GM19452 (cell line): ENCODE results near the gene ZNF213.
A peak's percentile ranks its signal among the peaks of the same experiment; 100 is the strongest.

Experiments used
- ATAC-seq: cut with Tn5 transposase; IDR thresholded peaks from one replicate; pipeline ENCODE4 v1.9.1; 2021; ENCODE audit not compliant: unreplicated experiment

Gene ZNF213, protein sequence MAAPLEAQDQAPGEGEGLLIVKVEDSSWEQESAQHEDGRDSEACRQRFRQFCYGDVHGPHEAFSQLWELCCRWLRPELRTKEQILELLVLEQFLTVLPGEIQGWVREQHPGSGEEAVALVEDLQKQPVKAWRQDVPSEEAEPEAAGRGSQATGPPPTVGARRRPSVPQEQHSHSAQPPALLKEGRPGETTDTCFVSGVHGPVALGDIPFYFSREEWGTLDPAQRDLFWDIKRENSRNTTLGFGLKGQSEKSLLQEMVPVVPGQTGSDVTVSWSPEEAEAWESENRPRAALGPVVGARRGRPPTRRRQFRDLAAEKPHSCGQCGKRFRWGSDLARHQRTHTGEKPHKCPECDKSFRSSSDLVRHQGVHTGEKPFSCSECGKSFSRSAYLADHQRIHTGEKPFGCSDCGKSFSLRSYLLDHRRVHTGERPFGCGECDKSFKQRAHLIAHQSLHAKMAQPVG

DNA sequence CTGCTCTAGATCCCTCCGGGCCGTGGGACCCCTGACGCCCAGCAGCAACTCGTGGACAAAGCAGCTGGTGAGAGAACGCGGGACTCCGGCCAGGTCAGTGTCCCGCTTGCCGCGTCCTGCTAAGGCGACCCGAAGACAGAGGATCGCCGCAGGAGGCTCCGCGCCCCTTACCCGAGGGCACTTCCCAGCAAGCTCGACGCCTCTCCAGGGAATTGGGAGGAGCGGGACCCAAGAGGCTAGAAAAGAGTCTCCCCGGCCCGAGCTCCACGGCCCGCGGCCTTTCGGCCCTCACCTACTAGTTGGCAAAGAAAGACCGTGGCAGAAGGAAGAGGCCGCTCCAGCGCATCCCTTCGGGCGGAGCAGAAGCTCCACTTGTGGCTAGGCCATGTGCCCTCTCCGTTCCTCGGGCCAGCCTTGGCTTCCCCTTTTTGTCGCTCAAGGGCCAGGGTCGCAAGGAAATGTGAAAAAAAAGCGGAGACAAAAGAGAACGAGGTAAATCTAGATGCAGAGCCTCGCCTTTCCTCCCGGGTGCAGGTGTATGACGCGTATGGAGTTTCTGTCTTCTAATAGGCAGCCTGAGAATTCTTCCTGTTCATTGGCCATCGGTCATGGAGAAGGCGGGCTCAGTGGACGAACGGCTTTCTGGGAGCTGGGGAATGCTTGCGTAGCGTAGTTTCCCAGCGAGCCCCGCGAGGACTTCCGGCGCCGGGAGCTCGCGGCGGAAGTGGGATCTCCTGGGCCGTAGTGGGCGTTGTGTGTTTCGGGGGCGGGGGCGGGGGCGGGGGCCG, at the start of gene ZNF213:
Gene ZNF213 (plus strand): TSS at position 692 of the 788 bp plus-strand sequence. CDS start 2,252 bp downstream, outside the sequence.
- peak; percentile 92 for ATAC-seq

GRCh38 chr16:3085868-3086595, 48.8 kb upstream of the ZNF213 start:
- no peak for ATAC-seq

- ATAC-seq = no peak
Observed at GRCh38 chr16:3086596-3087242, 48.1 kb upstream of the ZNF213 start.

DNA sequence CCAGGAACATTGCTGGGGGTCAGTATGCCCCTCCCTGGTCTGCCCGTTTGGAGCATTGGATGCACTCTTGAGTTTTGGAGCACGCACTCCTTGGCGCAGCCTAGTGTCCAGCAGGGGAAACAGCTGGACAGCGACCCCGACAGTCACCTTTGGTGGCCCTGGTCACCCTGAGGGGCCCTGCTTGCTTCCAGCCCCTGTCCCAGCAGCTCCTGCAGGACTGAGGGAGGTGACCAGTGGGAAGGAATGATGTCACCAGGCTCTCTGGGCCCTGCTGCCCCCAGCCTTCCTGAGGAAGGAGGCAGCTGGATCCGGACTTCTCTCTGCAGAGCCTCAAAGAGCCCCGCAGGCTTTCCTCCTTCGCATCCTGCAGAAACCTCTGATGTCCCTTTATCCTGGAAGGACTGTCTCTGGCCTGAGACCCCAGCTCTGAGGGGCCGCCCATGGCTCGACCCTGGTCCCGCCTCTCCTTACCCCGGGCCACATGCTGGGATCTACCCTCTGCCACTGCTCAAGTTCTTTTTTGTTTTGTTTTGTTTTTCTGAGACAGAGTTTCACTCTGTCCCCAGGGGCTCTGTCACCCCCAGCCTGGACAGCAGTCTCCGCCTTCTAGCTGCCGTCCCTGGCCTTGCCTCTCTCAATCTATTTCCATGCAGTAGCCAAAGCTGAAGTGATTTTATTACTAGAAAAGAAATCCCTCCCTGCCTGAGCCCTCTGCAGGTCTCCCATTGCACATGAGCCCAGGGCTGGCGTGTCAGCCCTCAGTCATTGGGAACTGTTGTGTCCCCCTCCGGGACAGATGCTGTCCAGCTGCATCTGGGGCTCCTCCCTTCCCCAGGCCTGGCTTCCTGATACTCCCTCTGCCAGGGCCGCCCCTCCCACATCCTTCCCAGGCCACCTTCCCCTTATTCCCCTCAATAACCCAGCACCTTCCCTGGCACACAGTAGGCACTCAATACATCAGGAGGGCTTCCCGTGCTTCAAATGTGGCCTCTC, 47.3 kb upstream of the ZNF213 start:
- ATAC-seq = no peak

DNA sequence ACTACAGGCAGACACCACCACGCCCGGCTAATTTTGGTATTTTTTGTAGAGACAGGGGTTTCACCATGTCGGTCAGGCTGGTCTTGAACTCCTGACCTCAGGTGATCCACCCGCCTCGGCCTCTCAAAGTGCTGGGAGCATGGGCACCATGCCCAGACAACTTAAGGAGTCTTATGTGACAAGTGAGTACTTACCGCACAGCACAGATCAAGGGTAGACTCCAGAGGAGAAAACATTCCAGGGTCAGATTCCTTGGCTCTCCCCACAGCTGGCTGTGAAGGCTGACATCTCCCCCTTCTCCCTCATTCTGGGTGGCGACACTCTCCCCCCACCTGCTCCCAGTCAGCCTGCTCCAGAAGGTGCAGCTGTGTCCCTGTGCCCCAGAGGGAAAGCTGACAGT, 46.4 kb upstream of the ZNF213 start:
- no peak for ATAC-seq

DNA sequence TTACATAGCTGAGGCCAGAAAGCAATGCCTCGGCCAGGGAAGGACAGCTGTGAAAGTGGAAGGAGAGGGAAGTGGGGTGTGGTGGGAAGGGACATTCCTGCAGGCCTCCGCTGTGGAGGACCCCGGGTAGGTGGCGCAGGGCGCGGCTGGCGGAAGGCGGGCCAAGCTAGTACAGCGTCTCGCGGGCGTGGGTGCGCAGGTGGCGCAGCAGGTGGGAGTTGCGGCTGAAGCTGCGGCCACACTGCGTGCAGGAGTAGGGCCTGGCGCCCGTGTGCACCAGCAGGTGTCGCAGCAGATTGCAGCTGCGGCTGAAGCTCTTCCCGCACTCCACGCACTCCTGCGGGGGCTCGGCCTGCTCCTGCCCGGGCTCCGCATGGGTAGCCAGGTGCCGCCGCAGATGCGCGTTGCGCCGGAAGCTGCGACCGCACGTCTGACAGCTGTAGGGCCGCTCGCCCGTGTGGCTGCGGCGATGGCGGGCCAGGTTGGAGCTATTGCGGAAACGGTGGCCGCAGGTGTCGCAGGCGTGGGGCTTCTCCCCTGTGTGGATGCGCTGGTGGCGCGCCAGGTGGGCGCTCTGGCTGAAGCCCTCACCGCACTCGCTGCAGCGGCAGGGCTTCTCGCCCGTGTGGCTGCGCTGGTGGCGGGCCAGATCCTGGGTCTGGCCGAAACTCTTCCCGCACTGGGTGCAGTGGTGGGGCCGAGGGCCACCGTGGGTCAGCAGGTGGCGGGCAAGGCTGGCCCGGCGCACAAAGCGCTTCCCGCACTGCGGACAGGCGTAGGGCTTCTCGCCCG, 45.7 kb upstream of the ZNF213 start:
- ATAC-seq = no peak

DNA sequence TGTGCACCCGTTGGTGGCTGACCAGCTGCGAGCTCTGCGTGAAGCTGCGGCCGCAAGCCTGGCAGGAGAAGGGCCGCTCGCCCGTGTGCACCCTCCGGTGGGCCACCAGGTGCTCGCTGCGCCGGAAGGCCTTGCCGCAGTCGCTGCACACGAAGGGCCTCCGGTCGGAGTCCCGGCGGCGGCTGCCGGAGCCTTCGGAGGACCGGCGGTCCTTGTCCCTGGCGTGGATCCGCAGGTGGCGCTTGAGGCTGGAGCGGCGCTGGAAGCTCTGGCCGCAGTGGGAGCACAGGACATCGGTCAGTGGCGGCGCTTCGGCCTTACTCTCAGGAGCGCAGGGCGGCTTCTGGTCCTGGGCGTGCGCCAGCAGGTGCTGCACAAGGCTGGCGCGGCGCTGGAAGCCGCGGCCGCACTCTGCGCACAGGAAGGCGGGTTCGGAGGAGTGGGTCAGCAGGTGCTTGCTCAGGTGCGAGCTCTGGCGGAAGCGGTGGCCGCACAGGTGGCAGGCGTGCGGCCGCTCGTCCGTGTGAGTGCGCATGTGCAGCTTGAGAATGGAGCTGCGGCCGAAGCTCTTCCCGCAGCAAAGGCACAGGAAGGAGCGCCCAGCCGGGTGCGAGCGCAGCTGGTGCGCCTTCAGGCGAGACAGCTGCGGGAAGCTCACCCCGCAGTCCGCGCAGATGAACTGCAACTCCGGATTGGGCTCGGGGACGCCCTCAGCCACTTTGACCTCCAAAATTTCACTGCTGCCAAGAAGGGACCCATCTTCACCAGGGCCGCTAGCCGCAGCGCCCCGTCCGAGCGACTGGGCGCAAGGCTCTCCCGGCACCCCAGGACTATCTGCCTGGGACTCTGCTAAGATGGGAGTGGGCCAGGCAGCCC, 44.9 kb upstream of the ZNF213 start:
- ATAC-seq = no peak

DNA sequence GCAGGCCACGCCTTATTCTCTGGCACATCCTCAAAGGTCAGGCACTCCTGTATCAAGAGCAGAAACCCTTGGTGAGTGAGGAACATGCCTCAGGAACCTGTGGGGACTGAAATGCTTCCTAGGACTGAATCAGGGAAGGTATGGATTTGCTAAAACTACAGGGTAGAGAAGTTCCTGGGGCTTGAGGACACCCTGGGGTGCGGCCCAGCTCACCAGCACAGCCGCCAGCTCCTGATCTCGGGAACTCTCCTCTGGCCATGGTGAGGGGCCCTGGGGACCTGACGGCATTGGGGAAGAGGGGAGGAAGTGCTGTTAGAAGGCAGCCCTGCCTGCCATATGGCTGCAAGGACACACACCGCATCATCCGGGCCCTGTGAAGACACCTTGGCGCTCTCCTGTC, 43.3 kb upstream of the ZNF213 start:
- no peak for ATAC-seq

GRCh38 chr16:3092501-3092941, 42.3 kb upstream of the ZNF213 start:
- no peak for ATAC-seq

DNA sequence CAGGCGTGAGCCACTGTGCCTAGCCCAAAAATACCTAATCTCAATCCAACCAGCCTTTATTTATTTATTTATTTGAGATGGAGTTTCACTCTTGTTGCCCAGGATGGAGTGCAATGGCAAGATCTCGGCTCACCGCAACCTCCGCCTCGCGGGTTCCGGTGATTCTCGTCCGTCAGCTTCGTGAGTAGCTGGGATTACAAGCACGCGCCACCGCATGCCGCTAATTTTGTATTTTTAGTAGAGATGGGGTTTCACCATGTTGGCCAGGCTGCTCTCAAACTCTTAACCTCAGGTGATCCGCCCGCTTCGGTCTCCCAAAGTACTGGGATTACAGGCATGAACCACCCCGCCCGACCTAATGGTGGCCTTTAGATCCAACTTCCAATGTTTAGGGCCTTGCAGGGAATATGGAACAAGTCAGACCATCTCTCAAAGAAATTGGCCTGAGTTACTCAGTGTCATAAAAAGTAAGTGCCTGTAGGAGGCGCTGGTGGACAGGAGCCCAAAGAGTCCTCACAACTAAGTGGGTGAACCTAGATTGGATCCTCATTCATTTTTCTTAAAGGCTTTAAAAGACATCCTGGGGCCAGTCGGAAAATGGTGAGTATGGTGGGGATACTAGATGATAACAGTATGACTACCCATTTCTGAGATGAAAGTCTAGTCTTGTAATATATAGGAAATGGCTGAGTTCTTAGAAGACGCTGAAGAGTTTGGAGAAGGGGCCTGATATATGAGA, 40.4 kb upstream of the ZNF213 start:
- ATAC-seq = no peak

GRCh38 chr16:3095869-3096268, 39.0 kb upstream of the ZNF213 start:
- peak; percentile 69 for ATAC-seq

- ATAC-seq = no peak
Observed at GRCh38 chr16:3096362-3096761, 38.5 kb upstream of the ZNF213 start.

DNA sequence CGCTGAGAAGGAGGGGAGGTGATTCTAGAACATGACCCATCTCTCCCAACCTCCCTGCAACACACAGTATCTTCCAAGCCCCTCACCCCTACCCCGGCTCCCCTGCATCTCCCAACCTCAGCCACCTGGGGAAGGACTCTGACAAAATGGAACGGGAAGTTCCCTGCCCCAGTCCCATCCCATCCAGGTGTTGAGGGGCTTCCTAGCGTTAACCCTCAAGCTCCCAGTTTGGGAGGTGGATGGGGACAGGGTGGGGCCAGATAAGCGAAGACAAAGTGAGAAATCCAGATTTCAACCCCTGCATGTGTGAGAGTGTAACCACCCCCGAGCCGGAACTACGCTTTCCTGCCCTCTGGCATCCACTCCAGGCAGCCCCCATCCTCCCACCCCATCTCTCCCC, 37.6 kb upstream of the ZNF213 start:
- ATAC-seq = no peak

GRCh38 chr16:3098459-3099394, 36.1 kb upstream of the ZNF213 start, which contains the start of gene ZSCAN10:
Gene ZSCAN10 (minus strand): TSS chr16:3099294. CDS start chr16:3092937, 6,357 bp downstream.
- no peak for ATAC-seq

- ATAC-seq = no peak
Observed at GRCh38 chr16:3099395-3099731, 35.5 kb upstream of the ZNF213 start.
